ENCODE data around the gene JUNB. TPM values are rescaled to one million over a fixed set of nuclear protein-coding genes. Genes with fewer than 3 reads are reported as not detected.

JUNB gene
- total RNA-seq, result 71.4 and 164 TPM in 2 replicates

DNA sequence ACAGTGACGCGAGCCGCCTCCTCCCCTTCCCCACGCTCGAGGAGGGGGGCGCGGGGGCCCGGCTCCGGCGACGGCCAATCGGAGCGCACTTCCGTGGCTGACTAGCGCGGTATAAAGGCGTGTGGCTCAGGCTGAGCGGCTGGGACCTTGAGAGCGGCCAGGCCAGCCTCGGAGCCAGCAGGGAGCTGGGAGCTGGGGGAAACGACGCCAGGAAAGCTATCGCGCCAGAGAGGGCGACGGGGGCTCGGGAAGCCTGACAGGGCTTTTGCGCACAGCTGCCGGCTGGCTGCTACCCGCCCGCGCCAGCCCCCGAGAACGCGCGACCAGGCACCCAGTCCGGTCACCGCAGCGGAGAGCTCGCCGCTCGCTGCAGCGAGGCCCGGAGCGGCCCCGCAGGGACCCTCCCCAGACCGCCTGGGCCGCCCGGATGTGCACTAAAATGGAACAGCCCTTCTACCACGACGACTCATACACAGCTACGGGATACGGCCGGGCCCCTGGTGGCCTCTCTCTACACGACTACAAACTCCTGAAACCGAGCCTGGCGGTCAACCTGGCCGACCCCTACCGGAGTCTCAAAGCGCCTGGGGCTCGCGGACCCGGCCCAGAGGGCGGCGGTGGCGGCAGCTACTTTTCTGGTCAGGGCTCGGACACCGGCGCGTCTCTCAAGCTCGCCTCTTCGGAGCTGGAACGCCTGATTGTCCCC lies at the start of gene JUNB:
Gene JUNB (plus strand): TSS at position 142 of the 706 bp plus-strand sequence. CDS start 286 bp downstream, at position 428.
- peak; percentile 94 to 98 for DNase-seq (ENCODE audit: low read depth in 2 of 2)

GRCh38 chr19:12745166-12745897 lies 46.0 kb upstream of the JUNB start:
- DNase-seq (ENCODE audit: low read depth in 2 of 2), result no peak

DNA sequence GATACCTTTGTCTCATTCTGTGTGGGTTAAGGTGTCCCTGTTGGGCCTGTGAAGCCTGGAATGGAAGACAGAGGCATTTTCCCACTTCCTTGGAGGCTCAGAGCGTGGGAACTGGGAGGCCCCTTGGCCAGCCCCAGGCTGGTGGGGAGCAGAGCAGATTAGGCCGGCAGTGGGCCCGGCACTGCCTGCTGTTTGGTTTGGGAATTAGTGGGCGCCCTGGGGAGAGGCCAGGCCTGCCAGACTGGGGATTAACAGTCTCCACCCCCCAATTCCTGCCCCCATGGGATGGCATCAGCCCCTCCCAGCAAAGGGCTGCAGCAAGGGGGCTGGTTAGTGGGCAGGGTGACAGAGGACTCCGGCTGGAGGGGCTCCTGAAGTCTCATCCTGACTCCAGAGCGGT lies 42.8 kb upstream of the JUNB start:
- DNase-seq (ENCODE audit: low read depth in 2 of 2), result no peak

- no peak for DNase-seq (ENCODE audit: low read depth in 2 of 2)
These were observed 41.3 kb upstream of the JUNB start for GRCh38 chr19:12749938-12750521.

DNA sequence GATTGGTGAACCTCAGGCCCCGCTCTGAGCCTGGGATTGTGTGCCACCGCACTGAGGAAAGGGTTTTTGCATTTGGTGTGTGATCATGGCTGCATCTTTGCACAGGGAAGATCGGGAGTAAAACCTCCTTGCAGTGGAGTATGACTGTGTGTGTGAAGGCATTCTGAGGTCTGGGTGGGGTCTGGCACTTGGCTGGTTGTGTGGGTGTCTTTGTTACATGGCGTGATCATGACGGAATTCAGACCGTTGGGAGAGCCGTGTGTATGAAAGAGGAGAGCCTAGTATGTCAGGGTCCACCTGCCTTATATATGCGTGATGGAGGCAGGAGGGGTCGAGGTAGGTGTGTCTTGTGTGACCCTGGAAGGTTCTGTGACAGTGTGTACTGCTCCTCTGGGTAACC lies 40.4 kb upstream of the JUNB start:
- no peak for DNase-seq (ENCODE audit: low read depth in 2 of 2)

DNA sequence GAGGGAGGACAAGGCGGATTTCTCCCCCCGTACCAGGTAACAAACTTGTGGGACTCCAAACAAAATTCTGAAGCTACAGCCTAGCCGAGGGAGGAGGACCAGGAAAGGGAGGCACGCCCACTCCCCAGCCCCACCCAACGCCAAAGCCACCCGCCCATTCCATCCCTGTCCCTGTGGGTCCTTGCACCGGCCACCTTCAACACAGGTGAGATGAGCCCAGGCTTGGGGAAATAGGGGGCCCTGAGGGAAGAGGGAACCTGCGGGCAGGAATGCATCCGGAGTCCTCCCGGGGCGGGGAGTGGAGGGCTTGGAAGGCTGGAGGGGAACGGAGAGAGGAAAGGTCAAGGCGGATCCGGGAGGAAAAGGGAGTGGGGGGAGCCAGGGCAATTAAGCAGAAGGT lies 39.7 kb upstream of the JUNB start, which contains the start of gene BEST2:
Gene BEST2 (plus strand): TSS at position 157 of the 400 bp plus-strand sequence. CDS start 802 bp downstream, outside the sequence.
- DNase-seq (ENCODE audit: low read depth in 2 of 2), result no peak

GRCh38 chr19:12752056-12752781 lies 39.1 kb upstream of the JUNB start:
- no peak for DNase-seq (ENCODE audit: low read depth in 2 of 2)

DNA sequence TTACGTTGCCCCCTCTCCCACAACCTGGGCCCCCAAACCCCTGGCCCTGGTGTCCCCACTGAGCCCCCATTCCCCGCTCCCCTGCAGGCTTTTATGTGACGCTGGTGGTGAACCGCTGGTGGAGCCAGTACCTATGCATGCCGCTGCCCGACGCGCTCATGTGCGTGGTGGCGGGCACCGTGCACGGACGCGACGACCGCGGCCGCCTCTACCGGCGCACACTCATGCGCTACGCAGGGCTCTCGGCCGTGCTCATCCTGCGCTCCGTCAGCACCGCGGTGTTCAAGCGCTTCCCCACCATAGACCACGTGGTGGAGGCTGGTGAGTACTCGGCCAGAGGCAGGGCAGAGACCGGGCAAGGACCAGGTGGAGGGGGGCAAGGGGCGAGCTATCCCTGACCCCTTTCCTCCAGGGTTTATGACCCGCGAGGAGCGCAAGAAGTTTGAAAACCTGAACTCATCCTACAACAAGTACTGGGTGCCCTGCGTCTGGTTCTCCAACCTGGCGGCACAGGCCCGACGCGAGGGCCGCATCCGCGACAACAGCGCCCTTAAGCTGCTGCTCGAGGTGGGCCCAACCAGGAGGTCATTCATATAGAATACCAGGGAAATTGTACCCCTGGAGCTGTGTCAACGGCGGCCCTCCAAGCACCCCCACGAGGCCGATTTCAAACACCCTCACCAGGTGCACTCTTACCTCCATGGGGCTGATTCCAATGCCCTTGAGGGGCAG lies 36.7 kb upstream of the JUNB start:
- no peak for DNase-seq (ENCODE audit: low read depth in 2 of 2)

- DNase-seq (ENCODE audit: low read depth in 2 of 2), result no peak
These were observed 35.0 kb upstream of the JUNB start for GRCh38 chr19:12756150-12756883.

DNA sequence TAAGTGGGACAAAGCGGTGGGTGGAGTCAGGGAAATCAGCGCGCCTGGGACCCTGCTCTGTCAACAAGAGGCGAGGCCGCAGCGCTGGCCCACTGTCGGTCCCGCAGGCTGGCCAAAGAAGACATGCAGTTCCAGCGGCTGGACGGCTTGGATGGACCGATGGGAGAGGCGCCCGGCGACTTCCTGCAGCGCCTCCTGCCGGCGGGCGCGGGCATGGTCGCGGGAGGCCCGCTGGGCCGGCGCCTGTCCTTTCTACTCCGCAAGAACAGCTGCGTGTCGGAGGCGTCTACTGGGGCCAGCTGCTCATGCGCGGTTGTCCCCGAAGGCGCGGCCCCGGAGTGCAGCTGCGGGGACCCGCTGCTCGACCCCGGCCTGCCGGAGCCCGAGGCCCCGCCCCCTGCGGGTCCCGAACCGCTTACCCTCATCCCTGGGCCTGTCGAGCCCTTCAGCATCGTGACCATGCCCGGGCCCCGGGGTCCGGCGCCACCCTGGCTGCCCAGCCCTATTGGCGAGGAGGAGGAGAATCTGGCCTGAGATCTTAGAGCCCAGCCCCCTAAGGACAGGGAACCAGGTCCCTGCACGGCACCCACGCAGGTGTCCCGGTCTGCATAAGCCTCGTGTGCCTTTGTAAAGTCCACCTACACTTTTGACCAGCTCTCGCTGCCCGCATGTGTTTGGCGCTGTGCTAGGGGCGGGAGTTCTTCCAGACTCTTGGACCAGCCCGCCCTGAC lies 33.6 kb upstream of the JUNB start:
- DNase-seq (ENCODE audit: low read depth in 2 of 2), result peak; percentile 30 to 73

- DNase-seq (ENCODE audit: low read depth in 2 of 2), result no peak
These were observed 31.6 kb upstream of the JUNB start for GRCh38 chr19:12759686-12760085.

GRCh38 chr19:12763100-12763499 lies 28.2 kb upstream of the JUNB start:
- DNase-seq (ENCODE audit: low read depth in 2 of 2), result no peak

DNA sequence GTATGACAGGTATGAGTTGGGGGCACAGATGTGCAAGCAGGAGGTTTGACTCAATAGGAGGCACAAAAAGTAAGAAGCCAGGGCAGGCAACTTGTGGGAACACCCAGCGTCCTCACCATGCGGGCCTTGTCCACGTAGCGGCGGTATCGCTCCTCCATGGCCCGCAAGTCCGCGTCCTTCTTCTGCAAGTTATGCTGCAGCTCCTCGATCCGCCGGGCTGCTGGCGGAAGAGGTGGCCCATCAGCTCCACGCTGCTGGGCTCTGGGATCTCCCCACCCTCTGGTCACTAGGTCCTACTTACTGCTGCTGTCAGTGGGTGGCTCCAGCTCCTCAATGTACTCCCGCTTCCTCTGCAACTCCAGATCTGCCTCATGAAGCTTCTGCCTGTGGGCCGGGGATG lies 26.6 kb upstream of the JUNB start:
- DNase-seq (ENCODE audit: low read depth in 2 of 2), result no peak

GRCh38 chr19:12766051-12766521 lies 25.2 kb upstream of the JUNB start:
- peak; percentile 52 to 83 for DNase-seq (ENCODE audit: low read depth in 2 of 2)

- no peak for DNase-seq (ENCODE audit: low read depth in 2 of 2)
These were observed 24.1 kb upstream of the JUNB start for GRCh38 chr19:12767150-12767549.

GRCh38 chr19:12767666-12768065 lies 23.6 kb upstream of the JUNB start:
- no peak for DNase-seq (ENCODE audit: low read depth in 2 of 2)

GRCh38 chr19:12769689-12770088 lies 21.6 kb upstream of the JUNB start:
- DNase-seq (ENCODE audit: low read depth in 2 of 2), result peak in 1 of 2 donors; percentile 24

DNA sequence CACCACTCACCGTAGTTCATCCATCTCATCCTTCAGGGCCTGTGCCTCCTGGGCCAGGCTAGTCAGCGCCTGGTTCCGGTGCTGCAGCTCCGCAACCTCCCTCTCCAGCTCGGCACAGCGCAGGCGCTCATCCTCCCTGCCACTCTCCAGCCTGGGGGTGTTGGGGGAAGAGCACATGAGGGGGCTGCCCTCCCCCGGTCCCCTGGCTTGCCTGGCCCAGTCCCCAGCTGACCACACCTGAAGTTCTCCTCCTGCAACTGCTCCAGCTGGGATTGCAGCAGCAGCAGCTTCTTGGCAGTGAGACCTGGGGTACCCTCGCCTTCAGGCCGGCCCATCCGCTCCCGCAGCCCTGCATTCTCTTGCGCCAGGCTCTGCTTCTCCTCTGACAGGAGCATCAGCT lies 20.4 kb upstream of the JUNB start:
- DNase-seq (ENCODE audit: low read depth in 2 of 2), result no peak

GRCh38 chr19:12772323-12772722 lies 19.0 kb upstream of the JUNB start:
- DNase-seq (ENCODE audit: low read depth in 2 of 2), result no peak

DNA sequence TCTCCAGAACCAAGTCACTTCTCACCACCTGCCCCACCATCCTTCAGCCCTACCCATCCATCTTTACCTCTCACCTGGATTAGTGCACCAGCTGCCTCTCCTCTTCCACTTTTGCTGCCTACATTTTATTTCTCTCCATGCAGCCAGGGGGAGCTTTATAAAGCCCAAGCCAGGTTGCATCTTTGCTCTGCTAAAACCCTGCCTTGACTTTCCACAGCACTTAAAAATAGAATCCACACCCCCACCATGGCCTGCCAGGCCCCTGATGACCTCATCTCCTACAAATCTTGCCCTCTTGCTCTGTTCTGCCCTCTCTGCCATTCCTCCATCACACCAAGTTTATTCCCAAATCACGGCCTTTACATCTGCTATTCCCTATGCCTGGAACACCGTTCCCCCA lies 17.7 kb upstream of the JUNB start:
- DNase-seq (ENCODE audit: low read depth in 2 of 2), result no peak
